ENCODE measurements around the gene SPDL1. TPM values are rescaled to one million over a fixed set of nuclear protein-coding genes. Genes with fewer than 3 reads are reported as not detected.
"Not testable (repeated sequence)": the region's sequence is repeated elsewhere in the genome, so short reads cannot be mapped to it uniquely, and the experiment has no call there.

SPDL1 gene
- total RNA-seq, 1 donor from 2014 or later: 18.6 TPM

DNA sequence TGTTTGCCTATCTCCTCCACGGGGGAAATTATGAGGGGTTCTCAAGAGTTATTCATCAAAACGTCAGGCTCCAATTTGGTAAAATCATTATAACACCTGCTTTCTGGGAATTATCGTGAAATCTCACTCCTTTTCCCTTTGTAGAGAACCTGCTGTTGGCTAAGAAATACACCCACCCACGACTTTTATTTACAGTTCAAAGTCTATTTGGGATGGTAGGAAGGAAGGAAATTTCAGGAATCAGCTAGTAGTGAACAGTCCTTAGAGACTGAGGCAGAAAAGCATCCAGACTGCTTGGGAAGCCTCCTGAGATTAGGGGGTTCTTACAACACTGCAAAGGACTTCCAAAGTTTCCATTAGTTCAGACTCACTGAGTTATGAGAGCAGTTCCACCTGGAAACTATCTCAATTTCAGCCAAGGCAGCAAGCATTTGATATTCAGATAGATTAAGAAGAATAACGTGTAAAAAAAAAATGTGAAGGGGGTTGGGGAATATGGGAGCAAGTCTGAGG, 9.4 kb upstream of the SPDL1 start:
- no peak for DNase-seq

DNA sequence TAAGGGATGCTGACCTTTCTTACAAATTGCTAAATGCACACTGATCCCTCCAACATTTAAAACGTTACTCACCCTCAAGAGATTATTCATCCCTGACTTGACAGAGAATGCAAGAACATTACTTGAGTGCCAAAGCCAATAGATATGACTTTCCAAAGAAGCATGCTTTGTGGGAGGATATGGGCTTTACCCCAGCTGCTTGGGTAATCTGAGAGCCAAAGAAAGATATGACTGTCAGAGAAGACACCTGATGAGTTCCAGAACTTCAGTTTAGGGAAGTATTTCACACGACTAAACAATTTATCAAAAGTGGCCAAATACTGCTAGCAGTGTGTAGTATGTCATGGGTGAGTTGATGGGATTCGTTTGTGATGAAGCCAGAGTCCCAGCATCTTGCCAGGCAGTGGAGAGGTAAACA, 7.4 kb upstream of the SPDL1 start:
- DNase-seq: no peak

DNA sequence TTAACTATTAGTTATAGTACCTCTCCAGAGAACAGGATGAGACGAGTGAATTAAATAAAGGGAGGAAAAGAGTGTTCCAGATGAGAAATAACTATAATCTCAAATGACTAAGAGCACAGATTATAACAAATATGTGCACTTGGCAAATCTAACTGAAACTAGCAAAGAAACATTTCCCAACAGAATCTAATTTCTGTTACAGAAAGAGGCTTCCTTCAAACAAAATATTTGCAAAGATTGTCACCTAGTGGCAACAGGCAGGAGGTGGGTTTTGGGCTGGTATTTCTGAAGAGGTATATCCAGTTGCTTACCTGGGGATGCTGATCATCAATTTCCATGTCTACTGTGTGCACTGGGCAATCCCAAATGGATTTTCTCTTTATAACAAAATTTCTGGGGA, 5.6 kb upstream of the SPDL1 start:
- DNase-seq: no peak

DNA sequence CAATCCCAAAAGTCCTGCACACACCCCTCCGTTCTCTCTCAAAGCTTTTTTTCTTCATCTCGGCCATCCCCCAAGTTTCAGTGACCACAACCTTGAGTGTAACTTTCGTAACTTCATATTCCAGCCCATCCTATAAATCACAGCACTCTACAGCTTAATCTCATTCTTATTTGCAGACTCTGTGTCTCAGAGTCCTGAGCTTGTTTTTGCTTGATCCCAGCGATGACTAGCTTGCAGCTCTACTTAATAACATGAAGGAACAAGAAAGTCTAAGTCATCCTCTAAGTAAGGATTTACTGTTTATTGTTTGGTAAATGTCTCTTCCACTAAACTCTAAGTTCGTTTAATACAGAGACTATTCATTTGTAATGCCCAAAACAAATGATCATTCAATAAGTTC, 2.6 kb upstream of the SPDL1 start:
- no peak for DNase-seq

DNA sequence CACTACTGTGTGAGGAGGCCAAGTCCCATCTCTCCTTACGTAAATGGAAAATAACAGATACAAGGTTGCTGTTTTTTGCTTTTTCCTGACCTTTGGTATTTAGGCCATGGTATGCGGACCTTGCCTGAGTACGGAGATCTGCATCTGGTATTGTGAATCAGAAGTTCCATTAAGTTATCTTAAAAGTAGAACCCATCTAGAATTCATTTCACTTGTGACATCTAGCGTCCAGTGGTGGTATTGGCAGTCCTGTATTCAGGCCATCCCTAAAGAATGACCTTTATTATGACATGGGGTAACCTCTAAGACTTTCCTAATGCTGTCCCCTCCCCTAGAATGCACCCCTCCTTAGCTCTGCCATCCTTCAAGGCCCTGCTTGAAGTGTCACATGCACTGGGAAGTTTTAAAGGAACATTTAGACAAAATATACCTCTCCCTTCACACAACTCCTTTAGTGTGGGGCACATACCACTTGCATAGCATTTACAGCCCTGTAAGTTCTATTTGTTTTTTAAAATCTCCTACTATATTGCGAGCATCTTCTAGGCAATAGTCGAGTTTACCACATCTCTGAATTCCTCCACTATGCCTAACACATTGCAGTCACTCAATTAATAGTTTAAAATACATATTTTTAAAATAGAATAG, 1.9 kb upstream of the SPDL1 start:
- DNase-seq: no peak

DNA sequence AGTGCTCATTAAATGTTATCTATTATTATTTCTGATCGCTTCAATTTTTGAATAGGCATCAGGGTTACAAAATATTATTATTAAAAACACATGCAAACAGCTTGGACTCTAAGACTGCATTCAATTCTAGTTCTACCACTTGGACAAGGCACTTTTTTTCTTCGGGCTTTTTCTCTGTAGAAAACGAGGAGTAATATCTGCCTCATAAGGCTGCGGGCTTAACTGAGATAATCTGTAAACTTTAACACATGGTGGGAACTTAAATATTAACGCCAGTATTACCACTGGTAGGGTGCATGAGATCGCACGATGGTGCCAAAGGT, 511 bp upstream of the SPDL1 start:
- no peak for DNase-seq

DNA sequence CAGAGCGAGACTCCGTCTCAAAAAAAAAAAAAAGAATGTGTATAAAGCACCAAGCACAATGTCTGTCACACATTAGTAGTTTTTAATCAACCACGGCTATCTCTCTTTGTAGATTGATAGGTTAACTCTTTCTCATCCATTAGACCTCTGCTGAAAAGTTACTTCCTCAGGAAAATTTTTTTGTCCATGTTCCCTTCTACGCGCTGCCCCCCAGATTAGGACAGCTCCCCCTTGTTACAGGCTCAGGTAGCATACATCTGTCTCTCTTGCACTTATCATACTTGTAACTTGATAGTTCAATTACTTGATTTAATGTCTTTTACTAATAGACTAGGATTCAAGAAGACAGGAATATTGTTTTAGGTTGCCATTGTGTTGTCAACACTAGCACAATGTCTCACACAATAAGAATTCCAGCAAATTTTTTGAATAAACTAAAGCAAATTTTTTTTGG, 1.5 kb downstream of the SPDL1 start:
- no peak for DNase-seq

DNA sequence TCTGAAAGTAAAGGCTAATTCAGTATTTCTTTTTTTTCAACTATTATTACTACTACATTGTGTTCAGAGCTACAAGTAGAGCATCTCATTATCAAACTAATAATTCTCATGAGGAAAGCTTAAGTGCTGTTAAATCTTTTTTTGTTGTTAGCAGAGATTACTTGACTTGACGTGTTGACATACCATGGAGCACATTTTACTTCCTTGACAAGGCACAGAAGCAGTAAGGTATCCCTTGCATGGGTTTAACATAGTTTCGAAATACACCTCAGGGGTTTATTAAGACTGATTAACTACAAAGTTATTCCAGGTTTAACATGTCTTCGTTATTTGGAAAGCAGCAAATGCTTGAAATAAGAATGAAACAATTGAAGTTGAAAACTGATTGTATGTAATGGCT, 7.0 kb downstream of the SPDL1 start:
- DNase-seq: no peak

DNA sequence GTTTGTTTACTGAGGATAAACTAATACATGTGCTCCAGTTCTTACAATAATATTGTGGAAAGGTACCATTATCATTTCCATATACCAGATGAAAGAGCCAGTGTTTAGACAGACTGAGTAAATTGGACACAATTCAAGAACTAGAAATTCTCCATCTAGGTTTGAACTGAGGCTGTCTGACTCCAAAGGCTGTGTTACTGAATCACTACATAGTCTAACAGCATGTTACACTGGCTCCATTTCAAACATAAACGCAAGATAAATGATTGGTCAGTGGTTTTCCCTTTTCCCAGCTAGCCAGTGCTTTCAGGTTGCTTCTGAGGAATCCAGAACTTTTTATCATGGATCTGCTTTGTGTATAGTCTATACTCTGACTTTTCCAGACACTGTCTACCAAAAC, 8.1 kb downstream of the SPDL1 start:
- DNase-seq: no peak

DNA sequence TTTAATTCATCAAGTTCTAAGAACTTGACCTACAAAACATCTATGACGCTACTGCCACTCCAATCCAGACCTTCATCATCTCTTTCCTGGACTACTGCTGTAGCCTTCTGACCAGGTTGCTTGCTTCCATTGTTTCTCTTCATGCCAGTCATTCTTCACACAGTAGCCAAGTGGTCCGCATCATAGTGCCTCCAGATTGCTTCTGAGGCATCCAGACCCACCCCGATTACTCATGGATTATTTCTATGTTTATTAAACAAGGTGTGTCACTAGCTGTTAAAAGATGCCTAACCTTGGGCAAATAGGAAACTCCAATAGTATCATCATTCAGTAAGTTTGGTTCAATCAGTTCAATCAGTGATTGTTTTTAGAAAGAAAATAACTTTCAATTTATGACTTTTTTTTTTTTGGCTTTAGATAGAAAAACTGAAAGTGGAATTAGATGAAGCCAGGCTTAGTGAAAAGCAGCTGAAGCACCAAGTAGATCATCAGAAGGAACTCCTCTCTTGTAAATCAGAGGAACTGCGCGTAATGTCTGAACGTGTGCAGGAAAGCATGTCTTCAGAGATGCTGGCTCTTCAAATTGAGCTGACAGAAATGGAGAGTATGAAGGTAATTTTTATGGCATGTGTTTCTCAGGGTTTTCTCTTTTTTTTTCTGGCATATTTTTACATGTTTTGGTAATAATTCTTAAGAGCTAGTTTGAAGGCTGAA, 9.5 kb downstream of the SPDL1 start:
- no peak for DNase-seq

DNA sequence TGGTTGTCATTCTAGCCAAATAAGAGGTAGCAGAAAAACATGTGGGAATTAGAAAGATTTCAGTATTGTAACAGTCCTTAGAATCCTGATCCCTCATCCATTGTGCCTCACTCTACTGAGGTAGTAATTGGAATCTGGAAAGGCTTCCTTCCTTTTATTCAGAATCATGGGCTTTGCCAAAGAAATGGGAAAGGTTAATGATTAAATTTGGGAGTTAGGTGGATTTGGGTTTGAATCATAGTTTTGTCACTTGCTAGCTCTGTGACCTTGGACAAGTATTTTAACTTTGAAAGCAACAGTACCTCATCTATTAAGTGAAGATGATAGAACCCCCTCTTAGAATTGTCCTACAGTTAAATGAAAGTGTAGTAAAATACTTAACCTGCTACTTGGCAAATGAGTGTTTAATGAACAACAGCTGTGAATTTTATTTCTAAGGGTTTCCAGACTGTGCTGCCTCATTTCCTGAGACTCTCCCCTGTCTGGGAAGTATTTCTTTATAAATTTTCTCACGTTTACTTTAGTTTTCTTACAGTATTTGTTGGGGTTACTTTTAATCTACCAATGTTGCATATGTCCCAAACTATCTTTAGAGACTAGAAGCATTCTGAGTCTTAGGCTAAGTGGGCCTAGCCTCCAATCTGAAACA, 11.7 kb downstream of the SPDL1 start:
- DNase-seq: no peak

DNA sequence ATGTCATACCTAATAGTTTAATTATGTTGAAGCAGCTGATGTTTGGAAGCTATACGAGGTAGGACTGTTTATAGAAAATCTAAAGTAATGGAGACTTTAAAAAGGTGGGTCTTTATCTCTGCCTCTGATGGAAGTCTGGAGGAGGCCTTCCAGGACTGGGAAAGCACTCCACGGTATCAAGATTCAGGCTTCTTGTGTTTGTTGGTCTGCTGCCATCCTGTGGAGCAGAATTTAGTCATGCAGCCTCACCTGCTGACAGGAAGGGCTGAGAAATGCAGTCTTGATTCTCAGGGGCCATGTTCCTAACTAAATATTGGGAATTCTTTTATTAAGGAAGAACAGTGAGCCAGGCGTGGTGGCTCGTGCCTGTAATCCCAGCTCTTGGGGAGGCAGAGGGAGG, 15.9 kb downstream of the SPDL1 start:
- DNase-seq: no peak

DNA sequence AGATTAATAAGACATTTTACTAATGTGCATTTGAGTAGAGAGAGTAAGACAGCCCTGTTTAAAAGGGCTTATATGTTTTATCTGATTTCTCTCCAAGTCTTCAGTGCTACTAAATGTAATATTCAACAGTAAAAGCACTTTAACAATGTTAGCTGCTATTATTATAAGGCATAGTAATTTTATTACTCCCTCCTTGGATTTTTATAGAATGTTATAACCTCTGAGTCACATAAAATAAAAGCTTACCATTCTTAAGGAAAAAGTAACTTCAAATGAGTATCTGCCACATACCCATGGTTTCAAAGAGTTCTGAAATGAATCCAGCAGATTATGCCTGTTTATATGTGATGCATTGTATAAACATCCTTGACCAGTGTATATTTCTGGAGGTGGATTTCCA, 19.0 kb downstream of the SPDL1 start:
- DNase-seq: no peak

DNA sequence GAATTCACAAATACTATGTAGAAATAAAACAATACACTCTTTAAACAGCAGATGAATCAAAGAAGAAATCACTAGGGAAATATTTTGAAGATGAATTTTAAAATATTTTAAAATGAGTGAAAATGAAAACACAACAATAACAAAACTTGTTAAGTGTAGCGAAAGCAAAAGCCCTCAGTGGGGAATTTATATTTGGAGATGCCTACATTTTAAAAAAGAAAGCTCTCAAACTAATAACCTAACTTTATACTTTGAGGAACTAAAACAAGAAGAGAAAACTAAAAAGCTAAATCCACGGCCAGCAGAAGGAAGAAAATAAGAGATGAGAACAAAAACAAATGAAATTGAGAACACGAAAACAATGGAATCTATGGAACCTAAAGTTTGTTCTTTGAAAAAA, 22.7 kb downstream of the SPDL1 start:
- no peak for DNase-seq

DNA sequence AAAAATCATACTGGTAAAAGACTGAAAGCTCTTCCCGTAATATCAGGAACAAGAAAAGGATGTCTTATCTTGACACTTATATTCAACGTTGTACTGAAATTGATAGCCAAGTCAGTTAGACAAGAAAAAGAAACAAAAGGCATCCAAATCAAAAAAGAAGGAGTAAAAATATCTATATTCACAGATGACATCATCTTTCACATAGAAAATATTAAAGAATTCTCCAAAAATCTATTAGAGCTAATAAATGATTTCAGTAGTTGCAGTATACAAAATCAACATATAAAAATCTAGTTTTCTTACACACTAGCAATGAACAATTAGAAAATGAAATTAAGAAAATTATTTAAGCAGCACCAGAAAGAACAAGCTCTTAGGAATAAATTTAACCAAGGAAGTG, 24.3 kb downstream of the SPDL1 start:
- no peak for DNase-seq

DNA sequence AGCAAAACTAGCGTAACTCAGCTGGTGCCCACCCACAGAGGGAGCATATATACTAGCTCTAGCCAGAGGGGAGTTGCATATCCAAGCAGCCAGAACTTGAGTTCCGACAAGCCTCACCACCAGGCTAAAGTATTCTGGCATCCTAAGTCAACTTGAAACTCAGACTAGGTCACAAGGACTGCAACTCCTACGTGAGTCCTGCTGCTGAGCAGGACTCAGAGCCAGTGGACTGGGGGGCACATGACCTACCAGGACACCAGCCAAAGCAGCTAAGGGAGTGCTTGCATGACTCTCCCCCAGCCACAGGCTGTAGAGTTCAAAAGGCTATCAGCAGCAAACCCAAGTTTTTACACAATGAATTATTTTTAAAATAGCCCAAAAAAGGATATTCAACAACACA, 26.1 kb downstream of the SPDL1 start:
- no peak for DNase-seq

DNA sequence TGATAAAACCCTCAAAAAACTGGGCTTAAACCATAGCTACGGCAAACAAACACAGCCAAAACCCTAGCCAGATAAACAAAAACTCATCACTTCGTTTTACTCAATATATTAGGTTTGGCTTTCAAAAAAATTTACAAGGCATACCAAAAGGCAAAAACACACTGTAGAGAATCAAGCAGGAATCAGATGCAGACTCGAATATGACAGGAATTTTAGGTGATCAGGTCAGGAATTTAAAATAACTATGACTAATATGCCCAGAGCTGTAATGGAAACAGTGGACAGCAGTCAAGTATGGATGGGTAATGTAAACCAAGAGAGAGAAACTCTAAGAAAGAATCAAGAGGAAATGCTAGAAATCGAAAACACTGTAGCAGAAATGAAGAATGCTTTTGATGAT, 27.0 kb downstream of the SPDL1 start:
- DNase-seq: no peak

DNA sequence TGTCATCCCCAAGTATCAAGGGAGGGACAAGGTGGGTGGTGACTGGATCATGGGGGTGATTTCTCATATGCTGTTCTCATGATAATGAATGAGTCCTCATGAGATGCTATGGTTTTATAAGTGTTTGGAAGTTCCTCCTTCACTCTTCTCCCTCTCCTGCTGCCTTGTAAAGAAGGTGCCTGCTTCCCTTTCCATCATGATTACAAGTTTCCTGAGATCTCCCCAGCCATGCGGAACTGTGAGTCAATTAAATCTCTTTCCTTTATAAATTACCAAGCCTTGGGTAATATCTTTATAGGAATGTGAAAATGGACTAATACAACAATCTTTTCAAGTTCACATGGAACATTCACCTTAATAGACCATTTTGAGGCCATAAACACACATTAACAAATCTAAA, 32.0 kb downstream of the SPDL1 start:
- DNase-seq: no peak

DNA sequence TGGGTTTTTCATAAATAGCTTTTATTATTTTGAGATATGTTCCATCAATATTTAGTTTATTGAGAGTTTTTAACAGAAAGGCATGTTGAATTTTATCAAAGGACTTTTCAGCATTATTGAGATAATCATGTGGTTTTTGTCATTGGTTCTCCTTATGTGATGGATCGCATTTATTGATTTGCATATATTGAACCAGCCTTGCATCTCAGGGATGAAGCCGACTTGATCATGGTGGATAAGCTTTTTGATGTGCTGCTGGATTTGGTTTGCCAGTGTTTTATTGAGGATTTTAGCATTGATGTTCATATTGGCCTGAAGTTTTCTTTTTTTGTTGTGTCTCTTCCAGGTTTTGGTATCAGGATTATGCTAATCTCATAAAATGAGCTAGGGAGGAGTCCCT, 40.7 kb downstream of the SPDL1 start:
- not testable (repeated sequence) for DNase-seq

DNA sequence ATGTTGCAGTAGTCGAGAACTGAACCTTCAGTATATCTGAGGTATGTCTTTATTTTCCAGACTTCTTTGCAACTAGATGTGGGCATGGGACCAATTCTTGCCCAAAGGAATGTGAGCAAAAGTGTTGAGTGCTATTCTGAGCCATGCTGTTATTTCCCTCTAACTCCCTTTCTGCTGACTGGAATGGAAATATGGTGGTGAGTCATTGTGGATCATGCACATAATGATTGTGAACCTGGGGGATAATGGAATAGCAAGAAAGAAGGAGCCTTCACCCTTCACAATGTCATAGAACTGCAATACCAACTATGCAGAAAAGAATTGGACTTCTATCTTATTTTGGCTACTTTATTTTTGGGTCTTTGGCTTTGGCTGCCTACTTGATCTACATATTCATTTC, 43.2 kb downstream of the SPDL1 start:
- no peak for DNase-seq

DNA sequence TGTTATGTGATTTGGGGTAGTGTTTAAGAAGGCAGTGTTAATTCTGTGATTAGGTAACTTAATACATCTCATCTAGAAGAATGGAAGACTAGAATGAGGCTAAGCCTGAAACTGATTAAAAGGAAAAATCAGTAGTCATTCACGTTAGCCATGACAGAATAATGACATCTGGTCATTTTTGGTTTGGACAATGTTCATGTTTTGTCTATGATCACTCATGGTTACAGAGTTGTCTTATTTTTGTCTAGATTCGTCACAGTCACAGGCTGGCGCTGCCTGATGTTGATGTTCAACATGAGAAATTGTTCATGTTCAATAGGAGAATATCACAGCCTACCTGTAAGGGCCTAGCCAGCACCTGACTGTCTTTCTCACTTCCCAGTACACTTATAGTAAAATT, 44.0 kb downstream of the SPDL1 start:
- DNase-seq: no peak

DNA sequence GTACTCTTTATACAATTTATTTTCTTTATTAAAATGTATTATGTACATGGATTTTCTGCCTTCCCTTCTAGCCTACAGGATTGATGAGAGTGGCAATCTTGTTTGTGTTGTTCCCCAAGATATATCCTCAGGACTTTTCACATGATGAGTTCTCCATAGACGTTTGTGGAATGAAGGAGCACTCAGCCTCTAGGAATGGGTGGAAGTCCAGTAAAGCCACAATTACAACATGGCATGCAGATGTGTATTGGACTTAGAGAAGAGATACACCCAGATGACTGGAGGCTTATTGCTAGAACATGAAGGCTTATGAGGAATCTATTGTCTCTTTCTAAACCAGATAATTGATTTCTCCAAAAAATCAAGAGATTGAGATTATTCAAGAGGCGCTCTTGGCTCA, 45.3 kb downstream of the SPDL1 start:
- no peak for DNase-seq

DNA sequence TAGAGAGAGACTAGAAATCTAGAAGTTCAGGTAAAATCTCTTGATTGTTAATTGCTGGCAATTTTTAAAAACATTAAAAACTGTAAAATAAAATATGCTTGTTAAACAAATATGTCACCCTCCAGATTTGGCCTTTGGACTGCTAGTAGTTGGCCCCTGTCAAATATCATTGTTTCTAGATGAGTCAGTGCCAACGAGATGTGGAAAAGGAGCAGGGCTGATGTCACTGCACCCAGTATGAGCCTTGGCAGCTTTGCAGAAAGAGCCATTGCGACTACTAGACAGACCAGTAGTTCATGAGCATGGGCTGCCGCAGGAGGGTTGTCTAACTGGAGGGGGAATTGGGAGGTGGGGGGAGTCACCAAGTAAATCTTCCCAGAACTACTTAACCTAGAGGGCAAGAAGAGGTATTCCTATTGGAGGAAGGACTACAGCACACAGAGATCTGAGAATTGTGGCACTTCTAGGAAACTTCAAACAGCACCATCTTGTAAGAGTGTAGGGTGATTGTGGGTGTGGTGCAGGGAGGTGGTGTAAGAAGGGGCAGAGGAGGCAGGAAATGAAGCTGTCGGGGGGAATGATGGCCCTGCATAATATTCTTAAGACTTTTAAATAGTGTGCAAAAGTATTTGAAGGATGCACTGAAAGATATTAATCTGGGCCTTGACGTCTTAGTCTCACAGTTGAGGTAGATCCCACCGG, 46.4 kb downstream of the SPDL1 start:
- DNase-seq: no peak
